HG03558 (cell line): ENCODE data around the gene ZNF74.

Source experiments
- ATAC-seq: cut with Tn5 transposase; IDR thresholded peaks from one replicate; pipeline ENCODE4 v1.9.1; 2021; ENCODE audit warnings: moderate number of reproducible peaks; ENCODE audit not compliant: unreplicated experiment; ENCODE audit errors: extremely low read depth

ZNF74 gene

GRCh38 chr22:20429254-20430100 is 35.5 kb downstream of the ZNF74 start:
- ATAC-seq = no peak

GRCh38 chr22:20430101-20430719 is 36.3 kb downstream of the ZNF74 start:
- ATAC-seq = no peak

- no peak for ATAC-seq
Observed at GRCh38 chr22:20430720-20431510, 37.0 kb downstream of the ZNF74 start.

- ATAC-seq = no peak
Observed at GRCh38 chr22:20431511-20432192, 37.7 kb downstream of the ZNF74 start.

GRCh38 chr22:20432244-20432686 is 38.3 kb downstream of the ZNF74 start:
- ATAC-seq = no peak

GRCh38 chr22:20433191-20433590 is 39.2 kb downstream of the ZNF74 start:
- no peak for ATAC-seq

- no peak for ATAC-seq
Observed at GRCh38 chr22:20433686-20434241, 39.8 kb downstream of the ZNF74 start.

- ATAC-seq = no peak
Observed at GRCh38 chr22:20434264-20434751, 40.4 kb downstream of the ZNF74 start.

GRCh38 chr22:20434773-20435172 is 40.8 kb downstream of the ZNF74 start:
- ATAC-seq = no peak

- no peak for ATAC-seq
Observed at GRCh38 chr22:20435436-20436306, 41.7 kb downstream of the ZNF74 start.

- ATAC-seq = no peak
Observed at GRCh38 chr22:20436307-20436767, 42.4 kb downstream of the ZNF74 start.

GRCh38 chr22:20436768-20437612 is 43.0 kb downstream of the ZNF74 start:
- ATAC-seq = no peak

GRCh38 chr22:20437613-20438426 is 43.9 kb downstream of the ZNF74 start, which contains the start of gene SCARF2:
SCARF2 (minus strand) TSS chr22:20437825; CDS start chr22:20437754, 71 bp downstream.
- no peak for ATAC-seq

- no peak for ATAC-seq
Observed at GRCh38 chr22:20438427-20438677, 44.4 kb downstream of the ZNF74 start.

GRCh38 chr22:20438678-20439492 is 44.9 kb downstream of the ZNF74 start:
- no peak for ATAC-seq

- no peak for ATAC-seq
Observed at GRCh38 chr22:20439556-20439927, 45.6 kb downstream of the ZNF74 start.
